ENCODE measurements around the gene TAS1R3.

TAS1R3 gene

GRCh38 chr1:1318131-1318652 is 12.9 kb upstream of the TAS1R3 start:
- Histone ChIP-seq H4K20me1 (ENCODE audit: insufficient read depth, low read length) (peaks cover 10% of the 10 kb centered on the region; the same call in 1 of the 2 replicates), H2AFZ (ENCODE audit: low read length) (no peak overlapping the region), H3K9me2 (replicated peaks; ENCODE audit: insufficient read depth, low read length) (no peaks in the 10 kb centered on the region), H3K79me2 (ENCODE audit: low read length) (peaks cover 65% of the 10 kb centered on the region), H3K9me3 (replicated peaks; ENCODE audit: insufficient read depth, low read length) (no peaks in the 10 kb centered on the region), H3K36me3 (replicated peaks; ENCODE audit: insufficient read depth, low read length) (0 out of 2 replicates have a peak, but pooled peaks cover 7% of the 10 kb centered on the region), H3K27me3 (replicated peaks; ENCODE audit: insufficient read depth, low read length) (no peaks in the 10 kb centered on the region), H3K9ac (ENCODE audit: low read length) (no peak overlapping the region), H3K27ac (ENCODE audit: low read length) (no peak overlapping the region), H3K4me1 (ENCODE audit: low read length) (peaks cover 3% of the 10 kb centered on the region; the same call in 1 of the 2 replicates), H3K4me2 (ENCODE audit: low read depth, low read length) (no peak overlapping the region), H3F3A (ENCODE audit: insufficient read depth, low read length) (peaks cover 5% of the 10 kb centered on the region; the same call in 1 of the 2 replicates), H3K4me3 (ENCODE audit: low read length) (no peak overlapping the region)
- DNase-seq, result no peak
- TF ChIP-seq, protein P1, sequence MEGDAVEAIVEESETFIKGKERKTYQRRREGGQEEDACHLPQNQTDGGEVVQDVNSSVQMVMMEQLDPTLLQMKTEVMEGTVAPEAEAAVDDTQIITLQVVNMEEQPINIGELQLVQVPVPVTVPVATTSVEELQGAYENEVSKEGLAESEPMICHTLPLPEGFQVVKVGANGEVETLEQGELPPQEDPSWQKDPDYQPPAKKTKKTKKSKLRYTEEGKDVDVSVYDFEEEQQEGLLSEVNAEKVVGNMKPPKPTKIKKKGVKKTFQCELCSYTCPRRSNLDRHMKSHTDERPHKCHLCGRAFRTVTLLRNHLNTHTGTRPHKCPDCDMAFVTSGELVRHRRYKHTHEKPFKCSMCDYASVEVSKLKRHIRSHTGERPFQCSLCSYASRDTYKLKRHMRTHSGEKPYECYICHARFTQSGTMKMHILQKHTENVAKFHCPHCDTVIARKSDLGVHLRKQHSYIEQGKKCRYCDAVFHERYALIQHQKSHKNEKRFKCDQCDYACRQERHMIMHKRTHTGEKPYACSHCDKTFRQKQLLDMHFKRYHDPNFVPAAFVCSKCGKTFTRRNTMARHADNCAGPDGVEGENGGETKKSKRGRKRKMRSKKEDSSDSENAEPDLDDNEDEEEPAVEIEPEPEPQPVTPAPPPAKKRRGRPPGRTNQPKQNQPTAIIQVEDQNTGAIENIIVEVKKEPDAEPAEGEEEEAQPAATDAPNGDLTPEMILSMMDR (IDR thresholded peaks at IDR 0.05; ENCODE audit: low read length), result no peak
- TF ChIP-seq EZH2phosphoT487 (IDR thresholded peaks at IDR 0.05; ENCODE audit: low read length) (no peak), EZH2 (optimal IDR thresholded peaks at IDR 0.05; ENCODE audit: low read depth, low read length) (no peak)

GRCh38 chr1:1318777-1319645 is 12.1 kb upstream of the TAS1R3 start:
- Histone ChIP-seq H3K4me1 (ENCODE audit: low read length) (peaks cover 3% of the 10 kb centered on the region; the same call in 1 of the 2 replicates), H3K27ac (ENCODE audit: low read length) (no peak overlapping the region)

DNA sequence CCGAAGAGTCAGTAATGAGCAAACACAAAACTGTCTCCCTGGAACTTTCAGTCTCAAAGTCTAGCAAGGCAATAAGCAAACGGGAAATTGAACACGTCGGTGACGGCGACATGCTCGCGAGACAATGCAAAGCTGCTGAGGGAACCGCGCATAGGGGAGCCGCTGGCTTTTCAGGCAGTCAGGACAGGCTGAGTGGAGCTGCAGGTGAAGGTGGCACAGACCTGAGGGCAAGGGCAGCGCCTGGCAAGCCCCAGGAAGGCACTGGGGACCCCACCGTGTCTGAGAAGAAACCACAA is 11.5 kb upstream of the TAS1R3 start:
- H3K36me3 ChIP-seq (replicated peaks; ENCODE audit: insufficient read depth, low read length), result 0 out of 2 replicates have a peak, but pooled peaks cover 5% of the 10 kb centered on the region

More at GRCh38 chr1:1318777-1319645, 12.1 kb upstream of the TAS1R3 start:
- 0 out of 2 replicates have a peak, but pooled peaks cover 6% of the 10 kb centered on the region for H3K36me3 ChIP-seq (replicated peaks; ENCODE audit: insufficient read depth, low read length)
- H3K79me2 ChIP-seq (ENCODE audit: low read length), result peaks cover 63% of the 10 kb centered on the region
- H3K9me2 ChIP-seq (replicated peaks; ENCODE audit: insufficient read depth, low read length), result no peaks in the 10 kb centered on the region
- peaks cover 12% of the 10 kb centered on the region; the same call in 1 of the 2 replicates for H4K20me1 ChIP-seq (ENCODE audit: insufficient read depth, low read length)
- H3K27me3 ChIP-seq (replicated peaks; ENCODE audit: insufficient read depth, low read length), result no peaks in the 10 kb centered on the region
- H3F3A ChIP-seq (ENCODE audit: insufficient read depth, low read length), result peaks cover 5% of the 10 kb centered on the region; the same call in 1 of the 2 replicates
- H3K4me2 ChIP-seq (ENCODE audit: low read depth, low read length), result no peak overlapping the region
- H3K9ac ChIP-seq (ENCODE audit: low read length), result no peak overlapping the region
- no peak for TF ChIP-seq EZH2phosphoT487 (IDR thresholded peaks at IDR 0.05; ENCODE audit: low read length)
- DNase-seq, result no peak
- H2AFZ ChIP-seq (ENCODE audit: low read length), result no peak overlapping the region
- H3K4me3 ChIP-seq (ENCODE audit: low read length), result no peak overlapping the region
- no peaks in the 10 kb centered on the region for H3K9me3 ChIP-seq (replicated peaks; ENCODE audit: insufficient read depth, low read length)

More for the DNA sequence above, 11.5 kb upstream of the TAS1R3 start:
- H3K9me3 ChIP-seq (replicated peaks; ENCODE audit: insufficient read depth, low read length), result no peaks in the 10 kb centered on the region
- peaks cover 3% of the 10 kb centered on the region; the same call in 1 of the 2 replicates for H3K4me1 ChIP-seq (ENCODE audit: low read length)
- TF ChIP-seq, protein P1 (IDR thresholded peaks at IDR 0.05; ENCODE audit: low read length), result no peak
- TF ChIP-seq EZH2phosphoT487 (IDR thresholded peaks at IDR 0.05; ENCODE audit: low read length) (no peak), EZH2 (optimal IDR thresholded peaks at IDR 0.05; ENCODE audit: low read depth, low read length) (no peak)
- H3K79me2 ChIP-seq (ENCODE audit: low read length), result peaks cover 63% of the 10 kb centered on the region
- H3F3A ChIP-seq (ENCODE audit: insufficient read depth, low read length), result peaks cover 5% of the 10 kb centered on the region; the same call in 1 of the 2 replicates
- H3K9me2 ChIP-seq (replicated peaks; ENCODE audit: insufficient read depth, low read length), result no peaks in the 10 kb centered on the region
- no peak overlapping the region for H3K27ac ChIP-seq (ENCODE audit: low read length)
- no peak for DNase-seq
- H4K20me1 ChIP-seq (ENCODE audit: insufficient read depth, low read length), result peaks cover 12% of the 10 kb centered on the region; the same call in 1 of the 2 replicates
- H3K4me3 ChIP-seq (ENCODE audit: low read length), result no peak overlapping the region
- no peaks in the 10 kb centered on the region for H3K27me3 ChIP-seq (replicated peaks; ENCODE audit: insufficient read depth, low read length)
- no peak overlapping the region for H3K9ac ChIP-seq (ENCODE audit: low read length)
- H2AFZ ChIP-seq (ENCODE audit: low read length), result no peak overlapping the region
- H3K4me2 ChIP-seq (ENCODE audit: low read depth, low read length), result no peak overlapping the region

All from MM.1S (cell line).